Epithelial cell of prostate (primary cell): Measurements from ENCODE around the gene TTC36.
"Not testable (repeated sequence)": the region's sequence is repeated elsewhere in the genome, so short reads cannot be mapped to it uniquely, and the experiment has no call there.

Source experiments
- DNase-seq: peaks from one replicate; pipeline ENCODE4 v3.0.0-alpha.2; 2011; ENCODE audit warnings: low read depth, low spot score
- H3K27ac ChIP-seq: fragments of 450-650 bp; 2 replicates; pipeline ENCODE4 v1.5.1; 2017; ENCODE audit warnings: mild to moderate bottlenecking

The TTC36 gene, protein sequence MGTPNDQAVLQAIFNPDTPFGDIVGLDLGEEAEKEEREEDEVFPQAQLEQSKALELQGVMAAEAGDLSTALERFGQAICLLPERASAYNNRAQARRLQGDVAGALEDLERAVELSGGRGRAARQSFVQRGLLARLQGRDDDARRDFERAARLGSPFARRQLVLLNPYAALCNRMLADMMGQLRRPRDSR

DNA sequence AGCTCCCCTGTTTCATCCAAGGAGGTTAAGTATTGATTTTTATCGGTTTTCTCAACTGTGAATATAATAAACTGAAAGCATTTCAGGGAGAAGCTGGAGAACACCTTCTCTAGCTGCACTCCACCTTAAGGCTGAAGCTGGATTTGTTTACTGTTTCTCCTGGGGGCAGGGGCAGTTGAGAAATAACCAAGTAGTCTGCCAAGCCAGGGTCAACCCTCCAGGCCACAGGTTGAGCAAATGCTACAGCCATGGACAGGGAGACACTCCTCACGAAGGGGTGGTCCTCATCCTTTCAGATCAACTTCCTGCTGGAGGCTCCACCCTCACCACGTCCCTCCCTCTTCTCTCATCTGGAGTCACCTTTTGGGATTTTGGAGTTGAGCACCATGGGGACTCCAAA, at the start of gene TTC36:
TTC36 (plus strand) TSS at position 366 of the 400 bp plus-strand sequence; CDS start at position 387, 21 bp downstream.
- DNase-seq: no peak

DNA sequence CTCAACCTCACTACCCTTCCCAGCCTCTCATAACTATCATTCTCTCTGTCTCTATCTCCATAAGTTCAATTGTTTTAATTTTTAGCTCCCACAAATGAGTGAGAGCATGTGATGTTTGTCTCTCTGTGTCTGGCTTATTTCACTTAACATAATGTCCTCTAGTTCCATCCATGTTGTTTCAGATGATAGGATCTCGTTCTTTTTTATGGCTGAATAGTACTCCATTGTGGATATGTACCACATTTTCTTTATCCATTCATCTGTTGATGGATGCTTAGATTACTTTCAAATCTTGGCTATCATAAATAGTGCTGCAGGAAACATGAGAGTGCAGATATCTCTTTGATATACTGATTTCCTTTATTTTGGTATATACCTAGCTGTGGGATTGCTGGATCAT, 46.0 kb upstream of the TTC36 start:
- not testable (repeated sequence) for DNase-seq, H3K27ac ChIP-seq

More for the DNA sequence above, at the start of gene TTC36:
- no peak within 1 kb of the TSS for H3K27ac ChIP-seq

- no peak overlapping the region for H3K27ac ChIP-seq
- no peak for DNase-seq
Measured at GRCh38 chr11:118484405-118484804, 42.9 kb upstream of the TTC36 start.

DNA sequence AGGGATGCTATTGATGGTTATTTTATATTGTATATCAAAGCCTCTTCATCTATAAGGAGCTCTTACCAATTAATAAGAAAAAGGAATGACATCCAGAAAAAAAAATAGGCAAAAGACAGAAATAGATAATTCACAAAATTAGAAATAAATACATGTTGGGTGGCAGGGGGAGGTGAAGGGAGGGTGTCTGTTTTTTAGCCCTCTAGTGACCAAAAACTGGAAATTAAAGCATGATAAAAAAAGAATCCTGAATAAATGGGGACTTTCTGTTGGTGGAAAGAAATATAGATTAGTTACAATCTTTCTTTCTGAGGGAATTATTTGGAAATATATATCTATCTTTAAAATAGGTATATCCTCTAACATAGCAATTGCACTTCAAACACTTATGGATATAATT, 42.0 kb upstream of the TTC36 start:
- no peak for DNase-seq
- H3K27ac ChIP-seq: no peak overlapping the region

DNA sequence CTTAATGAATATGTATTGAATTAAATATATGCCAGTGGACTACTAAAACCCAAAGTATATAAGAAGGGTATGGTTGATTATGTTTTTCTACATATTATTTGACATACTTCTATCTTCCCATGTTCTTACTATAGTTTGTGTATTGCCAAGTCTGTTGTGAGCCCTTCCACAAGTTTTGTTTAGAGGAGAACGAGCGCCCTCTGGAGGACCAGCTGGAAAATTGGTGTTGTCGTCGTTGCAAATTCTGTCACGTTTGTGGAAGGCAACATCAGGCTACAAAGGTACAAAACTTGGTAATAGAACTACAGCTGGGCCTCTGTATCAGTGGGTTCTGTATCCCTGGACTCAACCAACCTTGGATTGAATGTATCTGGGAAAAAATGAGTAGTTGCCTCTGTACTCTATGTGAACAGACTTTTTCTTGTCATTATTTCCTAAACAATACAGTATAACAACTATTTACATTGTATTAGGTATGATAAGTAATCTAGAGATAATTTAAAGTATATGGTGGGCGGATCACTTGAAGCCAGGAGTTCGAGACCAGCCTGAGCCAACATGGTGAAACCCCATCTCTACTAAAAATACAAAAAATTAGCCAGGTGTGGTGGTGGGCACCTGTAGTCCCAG, 38.7 kb upstream of the TTC36 start:
- peak; percentile 16 for DNase-seq
- H3K27ac ChIP-seq: no peak overlapping the region

GRCh38 chr11:118491041-118491440, 36.2 kb upstream of the TTC36 start:
- H3K27ac ChIP-seq: no peak overlapping the region
- DNase-seq: no peak

GRCh38 chr11:118497831-118498230, 29.4 kb upstream of the TTC36 start:
- H3K27ac ChIP-seq: no peak overlapping the region
- no peak for DNase-seq

GRCh38 chr11:118503216-118503615, 24.1 kb upstream of the TTC36 start:
- DNase-seq: no peak
- H3K27ac ChIP-seq: no peak overlapping the region

GRCh38 chr11:118511601-118512000, 15.7 kb upstream of the TTC36 start:
- no peak for DNase-seq
- H3K27ac ChIP-seq: no peak overlapping the region

DNA sequence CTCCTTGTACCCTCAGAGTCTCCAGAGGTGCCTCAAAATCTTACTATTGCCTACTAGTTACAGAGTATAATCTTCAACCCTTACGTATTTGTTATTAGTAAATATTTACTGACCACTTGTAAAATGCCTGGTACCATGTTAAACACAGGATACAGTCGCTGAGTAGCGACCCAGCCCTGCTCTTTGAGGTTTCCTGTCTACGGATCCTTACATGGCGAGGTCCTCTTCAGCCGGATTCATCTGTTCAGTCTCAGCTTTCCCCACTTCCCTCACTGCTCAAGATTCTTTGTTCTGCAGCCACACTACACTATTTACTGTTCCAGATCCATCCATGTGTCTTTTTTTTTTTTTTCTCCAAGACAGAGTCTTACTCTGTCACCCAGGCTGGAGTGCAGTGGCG, 13.2 kb upstream of the TTC36 start:
- no peak for DNase-seq
- H3K27ac ChIP-seq: no peak overlapping the region

DNA sequence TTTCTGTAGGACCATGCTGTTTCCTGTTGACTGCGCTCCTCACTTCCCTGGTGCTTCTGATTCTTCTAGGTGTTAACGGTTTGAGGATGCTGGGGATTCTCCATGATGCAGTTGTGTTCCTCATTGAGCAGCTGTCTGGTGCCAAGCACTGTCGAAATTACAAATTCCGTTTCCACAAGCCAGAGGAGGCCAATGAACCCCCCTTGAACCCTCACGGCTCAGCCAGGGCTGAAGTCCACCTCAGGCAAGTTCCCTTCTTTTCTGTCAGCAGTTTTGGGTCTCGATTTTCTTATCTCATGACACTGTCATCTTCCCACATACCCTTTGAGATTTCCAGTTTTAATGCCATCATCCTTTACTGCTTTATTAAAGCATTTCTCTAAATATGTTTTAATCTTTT, 7.7 kb upstream of the TTC36 start:
- no peak for DNase-seq
- no peak overlapping the region for H3K27ac ChIP-seq

GRCh38 chr11:118521892-118522311, 5.4 kb upstream of the TTC36 start:
- no peak overlapping the region for H3K27ac ChIP-seq
- DNase-seq: no peak

GRCh38 chr11:118522571-118523072, 4.7 kb upstream of the TTC36 start:
- H3K27ac ChIP-seq: no peak overlapping the region
- no peak for DNase-seq

- H3K27ac ChIP-seq: no peak overlapping the region
- no peak for DNase-seq
Measured at GRCh38 chr11:118524356-118524755, 2.9 kb upstream of the TTC36 start.

DNA sequence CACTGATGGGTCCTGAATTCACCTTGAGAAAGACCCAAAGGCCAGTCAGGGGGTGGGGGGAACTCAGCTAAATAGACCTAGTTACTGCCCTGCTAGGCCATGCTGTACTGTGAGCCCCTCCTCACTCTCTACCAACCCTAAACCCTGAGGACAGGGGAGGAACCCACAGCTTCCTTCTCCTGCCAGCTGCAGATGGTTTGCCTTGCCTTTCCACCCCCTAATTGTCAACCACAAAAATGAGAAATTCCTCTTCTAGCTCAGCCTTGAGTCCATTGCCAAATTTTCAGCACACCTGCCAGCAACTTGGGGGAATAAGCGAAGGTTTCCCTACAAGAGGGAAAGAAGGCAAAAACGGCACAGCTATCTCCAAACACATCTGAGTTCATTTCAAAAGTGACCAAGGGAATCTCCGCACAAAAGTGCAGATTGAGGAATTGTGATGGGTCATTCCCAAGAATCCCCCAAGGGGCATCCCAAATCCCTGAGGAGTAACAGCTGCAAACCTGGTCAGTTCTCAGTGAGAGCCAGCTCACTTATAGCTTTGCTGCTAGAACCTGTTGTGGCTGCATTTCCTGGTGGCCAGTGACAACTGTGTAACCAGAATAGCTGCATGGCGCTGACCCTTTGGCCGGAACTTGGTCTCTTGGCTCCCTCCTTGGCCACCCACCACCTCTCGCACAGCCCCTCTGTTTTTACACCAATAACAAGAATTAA, 2.4 kb upstream of the TTC36 start:
- no peak overlapping the region for H3K27ac ChIP-seq
- DNase-seq: no peak

- DNase-seq: no peak
- no peak overlapping the region for H3K27ac ChIP-seq
Measured at GRCh38 chr11:118526688-118527087, 586 bp upstream of the TTC36 start.

GRCh38 chr11:118528511-118528910, 1.2 kb downstream of the TTC36 start:
- DNase-seq: no peak
- H3K27ac ChIP-seq: no peak overlapping the region

DNA sequence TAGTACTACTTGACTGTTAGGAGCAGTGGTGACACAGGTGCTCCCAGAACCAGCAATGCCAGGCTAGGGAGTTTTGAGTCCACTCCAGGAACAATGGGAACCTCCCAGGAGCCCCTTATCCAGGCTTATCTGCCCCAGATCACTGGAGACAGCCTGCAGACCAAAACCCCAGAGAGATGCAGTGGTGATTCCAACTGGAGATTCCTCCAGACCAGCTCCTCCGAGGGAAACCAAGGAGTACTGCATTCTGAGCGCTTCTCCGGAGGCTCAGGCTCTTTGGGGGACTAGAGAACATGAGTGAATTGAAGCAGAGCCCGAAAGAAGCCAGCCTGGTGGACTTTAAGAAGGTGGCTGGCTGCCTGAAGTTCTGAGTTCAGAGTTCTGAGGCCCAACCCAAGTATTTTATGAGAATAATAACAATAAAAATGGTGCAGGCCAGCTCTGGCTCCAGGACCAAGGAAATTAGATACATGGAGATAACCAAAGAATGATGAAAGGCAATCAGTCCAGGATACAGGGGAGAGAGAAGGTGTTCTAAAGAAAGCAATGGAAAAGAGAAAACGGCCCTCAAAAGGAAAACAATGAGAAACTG, 2.4 kb downstream of the TTC36 start:
- no peak for DNase-seq
- no peak overlapping the region for H3K27ac ChIP-seq

GRCh38 chr11:118530180-118530682, 3.0 kb downstream of the TTC36 start:
- no peak for DNase-seq
- H3K27ac ChIP-seq: no peak overlapping the region

GRCh38 chr11:118530683-118531596, 3.7 kb downstream of the TTC36 start, which contains the start of gene TMEM25:
Gene TMEM25, plus strand, starts transcription at chr11:118531192. Its CDS starts 610 bp downstream, at chr11:118531802.
- DNase-seq: no peak
- H3K27ac ChIP-seq: no peak within 1 kb of the TSS
